Measurements from ENCODE around the gene COL4A2. TPM values are rescaled to one million over a fixed set of nuclear protein-coding genes. Genes with fewer than 3 reads are reported as not detected.
"Not testable (repeated sequence)": the region's sequence is repeated elsewhere in the genome, so short reads cannot be mapped to it uniquely, and the experiment has no call there.

The COL4A2 gene
- polyA plus RNA-seq, 4 donors, result 473 to 603 (median 479) TPM

GRCh38 chr13:110319774-110320509, 12.9 kb downstream of the COL4A2 start:
- no peak for DNase-seq (ENCODE audit: low read depth in 4 of 4, low spot score in 3 of 4)

GRCh38 chr13:110320645-110321044, 13.6 kb downstream of the COL4A2 start:
- no peak for DNase-seq (ENCODE audit: low read depth in 4 of 4, low spot score in 3 of 4)

- not testable (repeated sequence) for DNase-seq (ENCODE audit: low read depth in 4 of 4, low spot score in 3 of 4)
Measured at GRCh38 chr13:110321573-110321972, 14.5 kb downstream of the COL4A2 start.

GRCh38 chr13:110322126-110322827, 15.2 kb downstream of the COL4A2 start:
- no peak for DNase-seq (ENCODE audit: low read depth in 4 of 4, low spot score in 3 of 4)

GRCh38 chr13:110322828-110323171, 15.7 kb downstream of the COL4A2 start:
- DNase-seq (ENCODE audit: low read depth in 4 of 4, low spot score in 3 of 4), result no peak

- DNase-seq (ENCODE audit: low read depth in 4 of 4, low spot score in 3 of 4), result no peak
Measured at GRCh38 chr13:110323172-110323891, 16.2 kb downstream of the COL4A2 start.

GRCh38 chr13:110324026-110324749, 17.1 kb downstream of the COL4A2 start:
- no peak for DNase-seq (ENCODE audit: low read depth in 4 of 4, low spot score in 3 of 4)

GRCh38 chr13:110326263-110326904, 19.3 kb downstream of the COL4A2 start:
- DNase-seq (ENCODE audit: low read depth in 4 of 4, low spot score in 3 of 4), result no peak

GRCh38 chr13:110327051-110327721, 20.1 kb downstream of the COL4A2 start:
- DNase-seq (ENCODE audit: low read depth in 4 of 4, low spot score in 3 of 4), result no peak

- no peak for DNase-seq (ENCODE audit: low read depth in 4 of 4, low spot score in 3 of 4)
Measured at GRCh38 chr13:110328573-110328972, 21.5 kb downstream of the COL4A2 start.

GRCh38 chr13:110329258-110329657, 22.2 kb downstream of the COL4A2 start:
- DNase-seq (ENCODE audit: low read depth in 4 of 4, low spot score in 3 of 4), result no peak

- DNase-seq (ENCODE audit: low read depth in 4 of 4, low spot score in 3 of 4), result no peak
Measured at GRCh38 chr13:110329798-110330461, 22.8 kb downstream of the COL4A2 start.

- no peak for DNase-seq (ENCODE audit: low read depth in 4 of 4, low spot score in 3 of 4)
Measured at GRCh38 chr13:110330491-110331011, 23.5 kb downstream of the COL4A2 start.

GRCh38 chr13:110331362-110331761, 24.3 kb downstream of the COL4A2 start:
- no peak for DNase-seq (ENCODE audit: low read depth in 4 of 4, low spot score in 3 of 4)

- no peak for DNase-seq (ENCODE audit: low read depth in 4 of 4, low spot score in 3 of 4)
Measured at GRCh38 chr13:110332750-110333149, 25.7 kb downstream of the COL4A2 start.

GRCh38 chr13:110333837-110334236, 26.8 kb downstream of the COL4A2 start:
- DNase-seq (ENCODE audit: low read depth in 4 of 4, low spot score in 3 of 4), result no peak

- DNase-seq (ENCODE audit: low read depth in 4 of 4, low spot score in 3 of 4), result no peak
Measured at GRCh38 chr13:110334256-110334655, 27.2 kb downstream of the COL4A2 start.

- no peak for DNase-seq (ENCODE audit: low read depth in 4 of 4, low spot score in 3 of 4)
Measured at GRCh38 chr13:110334841-110335490, 27.9 kb downstream of the COL4A2 start.

GRCh38 chr13:110336108-110336507, 29.0 kb downstream of the COL4A2 start:
- DNase-seq (ENCODE audit: low read depth in 4 of 4, low spot score in 3 of 4), result no peak

Data from right renal pelvis (tissue), 4 donors.